K562 (cell line): ENCODE data around the gene KTN1. TPM values are rescaled to one million over a fixed set of nuclear protein-coding genes. Genes with fewer than 3 reads are reported as not detected.

ENCODE experiments used
- C11orf30 ChIP-seq: fragments of 450-650 bp; IDR thresholded peaks from 2 replicates; pipeline ENCODE4 v1.6.1; 2016; ENCODE audit warnings: low read depth, mild to moderate bottlenecking
- CBX2 ChIP-seq: fragments of 200-600 bp; sonication (generic); IDR thresholded peaks from one replicate; pipeline ENCODE4 v1.6.1; 2012; ENCODE audit warnings: mild to moderate bottlenecking, low read length, inconsistent platforms; ENCODE audit not compliant: insufficient read depth, poor library complexity, severe bottlenecking
- CHD2 ChIP-seq: IDR thresholded peaks from 2 replicates; pipeline ENCODE4 v1.6.1; 2011; ENCODE audit warnings: low read depth, low read length
- CSDE1 ChIP-seq, 2 experiments: fragments of 450-650 bp; IDR thresholded peaks; 2 replicates each; pipeline ENCODE4 v1.6.1; 2016; ENCODE audit warnings: mild to moderate bottlenecking in 1 of 2
- DEAF1 ChIP-seq: fragments of 450-650 bp; formaldehyde crosslinking; IDR thresholded peaks from 2 replicates; pipeline ENCODE4 v1.4.0; 2020; ENCODE audit warnings: mild to moderate bottlenecking, moderate library complexity
- FIP1L1 ChIP-seq: fragments of 200-400 bp; formaldehyde crosslinking; IDR thresholded peaks from 2 replicates; pipeline ENCODE4 v1.6.1; 2018; ENCODE audit warnings: mild to moderate bottlenecking, low read depth, low read length; ENCODE audit not compliant: poor library complexity, severe bottlenecking
- FOXJ3 ChIP-seq: sonication (generic); formaldehyde crosslinking; IDR thresholded peaks from 2 replicates; pipeline ENCODE4 v1.4.0; 2020; ENCODE audit warnings: mild to moderate bottlenecking, missing genetic modification reagents
- FOXP4 ChIP-seq: sonication (generic); formaldehyde crosslinking; IDR thresholded peaks from 2 replicates; pipeline ENCODE4 v1.8.0; 2022; ENCODE audit warnings: mild to moderate bottlenecking, missing genetic modification reagents, borderline replicate concordance
- KLF13 ChIP-seq: fragments of 450-650 bp; IDR thresholded peaks from 2 replicates; pipeline ENCODE4 v1.6.1; 2016; ENCODE audit warnings: missing genetic modification characterization, low read depth, mild to moderate bottlenecking, missing compliant biosample characterization, moderate library complexity, borderline replicate concordance
- MAFK ChIP-seq: IDR thresholded peaks from 2 replicates; pipeline ENCODE4 v1.6.1; 2011; ENCODE audit warnings: low read length, improper control_type of control experiment
- MYBL2 ChIP-seq, 2 experiments: fragments of 450-650 bp in 1 of 2; sonication (generic) in 1 of 2; formaldehyde crosslinking in 1 of 2; IDR thresholded peaks; 2 replicates each; pipeline versions ENCODE4 v1.6.1 to v1.8.1; 2017 to 2022; ENCODE audit warnings: borderline replicate concordance in 1 of 2, inconsistent platforms in 1 of 2, low read depth in 1 of 2, mild to moderate bottlenecking in 1 of 2, missing genetic modification reagents in 1 of 2, moderate library complexity in 1 of 2
- NCOR1 ChIP-seq: fragments of 450-650 bp; IDR thresholded peaks from 2 replicates; pipeline ENCODE4 v1.6.1; 2016; ENCODE audit warnings: mild to moderate bottlenecking, moderate library complexity
- NFIC ChIP-seq: fragments of 450-650 bp; IDR thresholded peaks from 2 replicates; pipeline ENCODE4 v1.6.1; 2017; ENCODE audit warnings: mild to moderate bottlenecking, inconsistent platforms
- NONO ChIP-seq, 2 experiments: fragments of 200-400 bp in 1 of 2; fragments of 450-650 bp in 1 of 2; formaldehyde crosslinking in 1 of 2; IDR thresholded peaks; 2 replicates each; pipeline ENCODE4 v1.6.1; 2017; ENCODE audit warnings: low read depth in 2 of 2, mild to moderate bottlenecking in 2 of 2, moderate library complexity in 2 of 2, low read length in 1 of 2
- SIN3A ChIP-seq, 2 experiments: fragments of 150-350 bp in 1 of 2; IDR thresholded peaks; 2 replicates each; pipeline ENCODE4 v1.6.1; 2011 to 2016; ENCODE audit warnings: borderline replicate concordance in 2 of 2, low read depth in 2 of 2, low read length in 2 of 2, mild to moderate bottlenecking in 2 of 2, moderate library complexity in 2 of 2; ENCODE audit not compliant: control insufficient read depth in 1 of 2
- USF2 ChIP-seq: sonication (generic); formaldehyde crosslinking; IDR thresholded peaks from 2 replicates; pipeline ENCODE4 v1.5.0; 2020; ENCODE audit warnings: missing genetic modification reagents
- ZFP30 ChIP-seq: fragments of 250-450 bp; sonication (Bioruptor Pico); IDR thresholded peaks from 2 replicates; pipeline ENCODE4 v1.8.0; 2022; ENCODE audit warnings: moderate library complexity, mild to moderate bottlenecking, inconsistent platforms, borderline replicate concordance
- ZNF121 ChIP-seq: sonication (generic); formaldehyde crosslinking; conservative IDR thresholded peaks from 2 replicates; pipeline ENCODE4 v1.8.0; 2022; ENCODE audit warnings: missing genetic modification reagents
- ZNF175 ChIP-seq: fragments of 200-800 bp; sonication (Bioruptor generic); IDR thresholded peaks from 2 replicates; pipeline ENCODE4 v1.6.1; 2016; ENCODE audit warnings: low read depth, mild to moderate bottlenecking, missing genetic modification characterization, missing compliant biosample characterization
- ZNF316 ChIP-seq: fragments of 450-650 bp; IDR thresholded peaks from 2 replicates; pipeline ENCODE4 v1.6.1; 2016
- ZNF395 ChIP-seq: fragments of 200-800 bp; sonication (Bioruptor generic); IDR thresholded peaks from 2 replicates; pipeline ENCODE4 v1.6.1; 2017; ENCODE audit warnings: missing genetic modification characterization, missing compliant biosample characterization
- ZNF668 ChIP-seq: fragments of 250-450 bp; sonication (Bioruptor Pico); IDR thresholded peaks from 2 replicates; pipeline ENCODE4 v1.8.0; 2022; ENCODE audit warnings: mild to moderate bottlenecking, inconsistent platforms
- ZNF764 ChIP-seq: fragments of 250-450 bp; sonication (Bioruptor Pico); IDR thresholded peaks from 2 replicates; pipeline ENCODE4 v1.4.0; 2020; ENCODE audit warnings: low read depth, mild to moderate bottlenecking, moderate library complexity
- ZNF778 ChIP-seq: fragments of 450-650 bp; formaldehyde crosslinking; IDR thresholded peaks from 2 replicates; pipeline ENCODE4 v1.4.0; 2020; ENCODE audit warnings: mild to moderate bottlenecking, moderate library complexity
- polyA plus RNA-seq, 8 experiments: library from polyadenylated mRNA; depleted of rRNA in 4 of 8; stranded (reverse) in 5 of 8; unstranded in 3 of 8; fragments of >200 nt; fragmentation: Nextera tagmentation in 2 of 8; fragmentation: Illumina TruSeq in 1 of 8; extraction: Ambion mirVana in 2 of 8; extraction: Trizol in 1 of 8; gene quantifications; 2 replicates each; pipeline versions ENCODE4 v1.2.1 to v1.2.3, GENCODE V29; 2011 to 2014; ENCODE audit warnings: inconsistent platforms in 1 of 8, missing spikeins in 1 of 8
- total RNA-seq, 7 experiments: library from RNA; depleted of rRNA in 6 of 7; stranded (reverse); fragments of >200 nt in 6 of 7; fragmentation: Illumina TruSeq in 2 of 7; extraction: Trizol in 2 of 7; gene quantifications; 2 replicates each; pipeline versions ENCODE4 v1.2.1 to v1.2.3, GENCODE V29; 2011 to 2021; ENCODE audit warnings: low replicate concordance in 1 of 7

The KTN1 gene
- total and polyA plus RNA-seq, 9 of the 15 experiments (the other 6 are each of a cell fraction or from before 2014, with no cell fraction given) = 34.8 to 120 (median 63.6) TPM

- no peak for TF ChIP-seq FOXP4 (CRISPR knock-in tag)
- TF ChIP-seq MYBL2 (IDR thresholded peaks at IDR 0.05; ENCODE audit: low read depth) = no peak
- no peak for TF ChIP-seq MYBL2 (CRISPR knock-in tag; IDR thresholded peaks at IDR 0.05; ENCODE audit: borderline replicate concordance)
- TF ChIP-seq USF2 = no peak
- TF ChIP-seq ZNF175 = no peak
- TF ChIP-seq NFIC = no peak
- no peak for TF ChIP-seq ZNF764 (CRISPR knock-in tag)
- TF ChIP-seq FOXJ3 (CRISPR knock-in tag) = no peak
- TF ChIP-seq ZNF121 (CRISPR knock-in tag) = no peak
- TF ChIP-seq CBX2 = no peak
- no peak for TF ChIP-seq ZNF395 (CRISPR knock-in tag)
- no peak for TF ChIP-seq ZFP30 (CRISPR knock-in tag)
- TF ChIP-seq KLF13 (tag) = no peak
- TF ChIP-seq ZNF778 (CRISPR knock-in tag) = no peak
- TF ChIP-seq MAFK = peak; percentile 28; the same call in 1 of the 2 replicates
- TF ChIP-seq FIP1L1 = no peak
- peak; percentile 85 for TF ChIP-seq ZNF316
- TF ChIP-seq NONO (IDR thresholded peaks at IDR 0.05; ENCODE audit: low read depth in 2 of 2, low read length in 1 of 2) = no peak
- TF ChIP-seq C11orf30 = peak; percentile 65; the same call in 1 of the 2 replicates
- TF ChIP-seq CSDE1 (IDR thresholded peaks at IDR 0.05) = no peak
- TF ChIP-seq CHD2 = no peak
- no peak for TF ChIP-seq NCOR1
- no peak for TF ChIP-seq ZNF668 (CRISPR knock-in tag)
- TF ChIP-seq SIN3A (IDR thresholded peaks at IDR 0.05; ENCODE audit: borderline replicate concordance in 2 of 2, control insufficient read depth in 1 of 2, low read depth in 2 of 2, low read length in 2 of 2) = no peak
- TF ChIP-seq DEAF1 = no peak
These were observed 31.9 kb downstream of the KTN1 start (continued) for GRCh38 chr14:55611859-55612258.
